GM21825 (cell line): Measurements from ENCODE around the gene SUPT3H.

Source experiments
- ATAC-seq: cut with Tn5 transposase; IDR thresholded peaks from one replicate; pipeline ENCODE4 v1.9.1; 2021; ENCODE audit warnings: mild to moderate bottlenecking, moderate library complexity; ENCODE audit not compliant: unreplicated experiment

Gene SUPT3H

GRCh38 chr6:45265246-45265645, 112.5 kb downstream of the SUPT3H start:
- ATAC-seq, result no peak

- no peak for ATAC-seq
Measured at GRCh38 chr6:45260696-45261095, 117.0 kb downstream of the SUPT3H start.

- no peak for ATAC-seq
Measured at GRCh38 chr6:45256697-45257695, 120.7 kb downstream of the SUPT3H start.

- ATAC-seq, result no peak
Measured at GRCh38 chr6:45255434-45255833, 122.3 kb downstream of the SUPT3H start.

- no peak for ATAC-seq
Measured at GRCh38 chr6:45254253-45254652, 123.5 kb downstream of the SUPT3H start.

- ATAC-seq, result no peak
Measured at GRCh38 chr6:45253453-45253852, 124.3 kb downstream of the SUPT3H start.

GRCh38 chr6:45231660-45232059, 146.1 kb downstream of the SUPT3H start:
- ATAC-seq, result no peak

GRCh38 chr6:45229416-45229815, 148.3 kb downstream of the SUPT3H start:
- ATAC-seq, result no peak

- no peak for ATAC-seq
Measured at GRCh38 chr6:45226081-45226480, 151.7 kb downstream of the SUPT3H start.

- ATAC-seq, result no peak
Measured at GRCh38 chr6:45222380-45222779, 155.4 kb downstream of the SUPT3H start.

- no peak for ATAC-seq
Measured at GRCh38 chr6:45215759-45216158, 162.0 kb downstream of the SUPT3H start.

GRCh38 chr6:45212976-45213375, 164.8 kb downstream of the SUPT3H start:
- no peak for ATAC-seq

- no peak for ATAC-seq
Measured at GRCh38 chr6:45209762-45210161, 168.0 kb downstream of the SUPT3H start.

- no peak for ATAC-seq
Measured at GRCh38 chr6:45206793-45207492, 170.8 kb downstream of the SUPT3H start.

- no peak for ATAC-seq
Measured at GRCh38 chr6:45201484-45201883, 176.2 kb downstream of the SUPT3H start.

- no peak for ATAC-seq
Measured at GRCh38 chr6:45200510-45200909, 177.2 kb downstream of the SUPT3H start.

GRCh38 chr6:45199554-45199953, 178.2 kb downstream of the SUPT3H start:
- no peak for ATAC-seq

- ATAC-seq, result no peak
Measured at GRCh38 chr6:45196121-45196520, 181.6 kb downstream of the SUPT3H start.

GRCh38 chr6:45195137-45195536, 182.6 kb downstream of the SUPT3H start:
- no peak for ATAC-seq

- no peak for ATAC-seq
Measured at GRCh38 chr6:45192556-45192955, 185.2 kb downstream of the SUPT3H start.

- ATAC-seq, result no peak
Measured at GRCh38 chr6:45191414-45191813, 186.3 kb downstream of the SUPT3H start.

GRCh38 chr6:45187836-45188235, 189.9 kb downstream of the SUPT3H start:
- no peak for ATAC-seq
